Retinal pigment epithelial cell (primary cell): Measurements from ENCODE around the gene ERMP1.

ENCODE experiments used
- DNase-seq: peaks from one replicate; pipeline ENCODE4 v3.0.0-alpha.2; 2010; ENCODE audit warnings: low read depth
- H3K4me3 ChIP-seq: 2 replicates; pipeline ENCODE4 v1.5.1; 2011; ENCODE audit warnings: mild to moderate bottlenecking, low read length, control low read depth, moderate library complexity
- TF ChIP-seq, protein P1 (sequence below): conservative IDR thresholded peaks from 2 replicates; pipeline ENCODE4 v1.5.1; 2011; ENCODE audit warnings: low read depth, low read length, control low read depth, inconsistent platforms

The ERMP1 gene

DNA sequence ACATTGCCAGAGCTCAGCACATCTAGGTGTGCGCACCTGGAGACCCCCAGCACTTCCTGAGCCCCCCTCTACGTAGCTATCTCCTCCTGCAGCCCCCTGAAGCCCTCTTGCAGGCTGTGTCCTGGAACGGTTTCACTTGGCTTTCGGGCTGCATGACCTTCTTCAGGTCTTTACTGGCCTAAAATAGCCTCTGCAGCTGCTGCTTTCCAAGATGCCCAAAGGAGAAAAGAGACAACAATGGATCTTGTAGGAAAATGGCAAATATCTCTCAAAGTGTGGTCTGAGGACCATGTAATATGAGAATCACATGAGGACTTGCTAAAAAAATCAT is 6.6 kb upstream of the ERMP1 start:
- TF ChIP-seq, protein P1, sequence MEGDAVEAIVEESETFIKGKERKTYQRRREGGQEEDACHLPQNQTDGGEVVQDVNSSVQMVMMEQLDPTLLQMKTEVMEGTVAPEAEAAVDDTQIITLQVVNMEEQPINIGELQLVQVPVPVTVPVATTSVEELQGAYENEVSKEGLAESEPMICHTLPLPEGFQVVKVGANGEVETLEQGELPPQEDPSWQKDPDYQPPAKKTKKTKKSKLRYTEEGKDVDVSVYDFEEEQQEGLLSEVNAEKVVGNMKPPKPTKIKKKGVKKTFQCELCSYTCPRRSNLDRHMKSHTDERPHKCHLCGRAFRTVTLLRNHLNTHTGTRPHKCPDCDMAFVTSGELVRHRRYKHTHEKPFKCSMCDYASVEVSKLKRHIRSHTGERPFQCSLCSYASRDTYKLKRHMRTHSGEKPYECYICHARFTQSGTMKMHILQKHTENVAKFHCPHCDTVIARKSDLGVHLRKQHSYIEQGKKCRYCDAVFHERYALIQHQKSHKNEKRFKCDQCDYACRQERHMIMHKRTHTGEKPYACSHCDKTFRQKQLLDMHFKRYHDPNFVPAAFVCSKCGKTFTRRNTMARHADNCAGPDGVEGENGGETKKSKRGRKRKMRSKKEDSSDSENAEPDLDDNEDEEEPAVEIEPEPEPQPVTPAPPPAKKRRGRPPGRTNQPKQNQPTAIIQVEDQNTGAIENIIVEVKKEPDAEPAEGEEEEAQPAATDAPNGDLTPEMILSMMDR, result no peak
- DNase-seq, result no peak
- H3K4me3 ChIP-seq, result no peak overlapping the region

DNA sequence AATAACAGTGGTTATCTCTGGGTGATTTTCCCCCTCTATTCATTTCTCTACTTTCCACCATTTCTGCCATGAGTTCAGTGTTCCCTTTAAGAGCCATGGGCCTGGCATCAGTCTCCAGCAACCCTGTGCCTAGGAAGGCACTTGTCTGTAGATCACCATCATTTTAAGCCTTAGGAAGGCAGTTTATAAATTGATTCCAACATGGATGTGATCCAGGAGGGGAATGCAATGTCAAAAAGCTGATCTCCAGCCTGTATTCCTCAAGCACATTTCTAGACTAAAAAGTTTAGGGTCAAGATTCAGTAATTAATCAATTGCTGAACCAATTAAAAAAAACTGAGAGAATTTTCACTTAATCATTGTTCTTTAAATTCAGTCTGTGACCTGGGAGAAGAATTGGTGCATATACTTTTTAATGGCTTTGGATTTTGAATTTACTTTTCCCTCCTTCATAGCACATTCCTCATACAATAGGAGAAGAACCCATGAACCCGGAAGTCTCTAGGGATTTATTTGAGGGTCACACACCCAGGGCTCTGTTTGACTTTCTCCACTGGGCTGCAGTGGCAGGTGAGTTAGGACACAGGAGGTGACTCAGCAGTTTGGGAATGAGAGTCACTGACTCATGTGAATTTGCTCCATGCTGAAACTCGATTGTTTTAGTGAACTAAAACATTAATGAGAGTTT is 6.1 kb upstream of the ERMP1 start:
- DNase-seq, result no peak
- TF ChIP-seq, protein P1, result no peak
- no peak overlapping the region for H3K4me3 ChIP-seq

DNA sequence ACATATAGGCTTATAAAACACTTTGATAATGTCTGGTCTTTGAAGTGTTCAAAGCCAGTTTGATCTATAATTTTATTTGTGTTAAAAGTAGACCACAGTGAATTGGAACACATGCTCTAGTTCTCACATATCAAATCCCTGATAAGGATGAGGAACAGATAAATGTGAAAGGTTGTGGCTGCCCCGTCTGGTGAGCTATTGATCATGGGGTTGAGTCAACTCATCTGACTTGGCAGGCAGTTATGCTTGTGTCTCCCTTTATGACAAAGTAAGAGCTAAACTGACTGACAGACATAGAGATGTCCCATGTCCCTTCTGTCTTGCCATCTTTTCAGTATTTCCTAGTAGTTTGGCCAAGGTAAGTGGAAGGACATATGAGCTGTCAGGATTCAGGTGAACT is 2.9 kb upstream of the ERMP1 start:
- no peak overlapping the region for H3K4me3 ChIP-seq
- no peak for DNase-seq
- TF ChIP-seq, protein P1, result no peak

DNA sequence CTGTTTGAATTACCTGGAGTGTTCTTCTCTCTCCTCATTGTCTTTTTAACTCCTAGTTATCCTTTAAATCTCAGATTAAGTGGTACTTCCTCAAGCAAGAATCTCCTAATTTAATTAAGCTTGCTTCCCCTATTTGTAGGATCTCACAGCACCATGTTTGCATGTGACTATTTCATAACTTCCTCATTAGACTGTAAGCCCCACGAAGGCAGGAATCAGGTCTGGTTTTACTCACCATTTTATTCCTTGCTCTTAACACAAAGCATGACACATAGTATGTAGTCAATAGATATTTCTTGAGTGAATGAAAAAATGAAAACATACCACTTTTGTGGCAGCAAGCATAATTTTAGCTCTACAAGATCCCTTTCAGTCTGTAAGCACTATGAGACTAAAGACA is 1.3 kb upstream of the ERMP1 start:
- DNase-seq, result no peak
- no peak overlapping the region for H3K4me3 ChIP-seq
- TF ChIP-seq, protein P1, result no peak

DNA sequence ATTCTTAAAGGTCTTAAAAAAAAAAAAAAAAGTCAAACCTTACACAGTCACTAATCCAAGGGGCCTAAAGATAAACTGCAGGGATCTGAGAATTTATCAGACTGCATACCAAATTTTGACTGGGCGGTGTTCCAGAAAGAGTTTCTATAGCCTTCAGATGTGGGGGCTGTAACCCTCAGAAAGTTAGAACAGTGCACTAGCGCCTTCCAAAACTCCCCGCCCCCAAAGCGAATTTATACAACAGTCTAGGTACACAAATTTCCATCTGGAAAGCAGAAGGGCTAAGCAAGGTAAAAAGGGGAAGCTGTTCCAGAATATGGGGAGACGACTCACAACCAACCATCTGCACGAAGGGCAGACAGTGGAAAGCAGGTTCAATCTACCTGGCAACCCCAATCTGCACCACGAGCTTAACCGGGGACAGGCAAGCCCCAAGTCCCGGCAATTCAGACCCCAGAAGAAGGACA is 813 bp downstream of the ERMP1 start:
- TF ChIP-seq, protein P1, result no peak
- no peak for DNase-seq
- peak overlapping the region; percentile 91 for H3K4me3 ChIP-seq

DNA sequence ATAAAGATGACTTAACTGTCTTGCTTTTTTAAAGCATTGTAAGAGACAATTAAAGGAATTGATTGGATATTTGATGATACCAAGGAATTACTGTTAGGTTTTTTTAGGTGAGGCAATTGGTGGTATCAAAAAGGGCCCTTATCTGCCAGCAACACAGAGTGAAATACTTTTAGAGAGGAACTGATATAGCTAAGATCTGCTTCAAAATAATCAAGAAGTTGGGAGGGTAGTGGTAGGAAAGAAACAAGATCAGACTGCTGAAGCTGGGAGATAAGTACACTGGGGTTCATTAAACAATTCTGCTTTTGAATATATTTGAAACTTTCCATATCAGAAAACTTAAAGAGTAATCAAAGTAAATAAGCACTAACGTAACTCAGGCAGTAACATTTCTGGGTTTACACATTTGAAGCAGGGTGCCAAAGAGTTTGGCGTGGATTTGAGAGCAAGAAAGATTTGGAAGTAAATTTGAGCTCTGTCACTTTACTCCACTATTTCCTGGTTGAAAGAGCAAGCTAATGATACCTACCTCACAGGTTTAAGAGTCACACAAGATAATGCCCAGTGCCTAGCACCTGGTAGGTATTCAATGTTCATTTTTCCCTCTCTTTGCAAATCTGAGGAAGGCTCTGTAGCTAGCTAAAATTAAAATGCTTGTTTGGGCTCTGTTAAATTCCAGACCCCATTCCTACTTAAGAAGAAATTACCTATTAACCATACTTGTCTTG is 6.9 kb downstream of the ERMP1 start:
- no peak overlapping the region for H3K4me3 ChIP-seq
- TF ChIP-seq, protein P1, result no peak
- no peak for DNase-seq

DNA sequence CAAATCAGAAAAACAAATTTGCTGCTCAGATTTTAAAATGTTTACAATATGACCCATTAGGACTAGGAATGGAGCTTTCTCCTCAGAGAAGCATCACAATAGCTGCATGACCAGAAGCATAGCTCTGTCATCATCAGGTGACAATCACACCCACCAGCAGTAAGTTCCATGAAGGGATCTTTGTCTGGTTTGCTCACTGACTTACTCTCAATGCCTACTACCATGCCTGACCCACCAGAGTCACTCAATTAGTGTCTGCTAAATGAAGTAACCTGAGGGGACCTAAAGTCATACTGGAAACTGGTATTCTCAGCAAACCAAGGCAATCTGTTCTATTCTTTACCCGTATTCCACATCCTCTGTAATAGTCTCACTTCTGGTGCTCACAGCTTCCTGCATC is 7.7 kb downstream of the ERMP1 start:
- no peak for DNase-seq
- TF ChIP-seq, protein P1, result no peak
- no peak overlapping the region for H3K4me3 ChIP-seq
